Neuron (in vitro differentiated cells): ENCODE results near the gene IRF2.

Experiments used
- H2AFZ ChIP-seq: one replicate; pipeline ENCODE4 v1.6.1; 2013; ENCODE audit warnings: low read depth, mild to moderate bottlenecking, inconsistent platforms, low read length, moderate library complexity
- H3K27me3 ChIP-seq: one replicate; pipeline ENCODE4 v1.6.1; 2013; ENCODE audit warnings: low read length; ENCODE audit not compliant: insufficient read depth
- H3K36me3 ChIP-seq: one replicate; pipeline ENCODE4 v1.6.1; 2013; ENCODE audit warnings: low read length; ENCODE audit not compliant: insufficient read depth
- H3K4me1 ChIP-seq: one replicate; pipeline ENCODE4 v1.6.1; 2013; ENCODE audit warnings: low read length; ENCODE audit not compliant: insufficient read depth
- H3K4me3 ChIP-seq: 2 replicates; pipeline ENCODE4 v1.5.1; 2013; ENCODE audit warnings: mild to moderate bottlenecking, low read length, moderate library complexity
- H3K9me3 ChIP-seq: one replicate; pipeline ENCODE4 v1.6.1; 2013; ENCODE audit warnings: low read length

Gene IRF2

DNA sequence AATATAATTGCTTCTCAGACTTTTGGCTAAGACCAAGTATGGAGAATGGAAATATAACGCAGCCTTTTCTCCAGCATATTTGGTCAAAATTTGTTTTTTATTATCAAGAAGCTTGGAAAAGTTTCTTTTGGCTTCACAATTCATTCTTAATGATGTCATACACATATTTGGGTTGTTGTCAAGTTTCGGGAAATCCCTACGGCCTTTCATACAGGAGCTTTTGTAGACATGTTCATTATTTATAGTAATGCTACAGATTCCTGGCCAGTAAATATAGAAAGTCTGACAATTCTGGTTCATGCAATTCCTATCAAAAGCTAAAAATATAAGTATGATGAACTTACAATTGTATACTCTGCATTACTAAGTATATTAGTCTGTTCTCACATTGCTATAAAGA, 112.9 kb downstream of the IRF2 start:
- Histone ChIP-seq H3K36me3 (no peaks in the 10 kb centered on the region), H2AFZ (no peak overlapping the region), H3K27me3 (no peaks in the 10 kb centered on the region), H3K9me3 (no peaks in the 10 kb centered on the region), H3K4me3 (no peak overlapping the region), H3K4me1 (no peaks in the 10 kb centered on the region)

DNA sequence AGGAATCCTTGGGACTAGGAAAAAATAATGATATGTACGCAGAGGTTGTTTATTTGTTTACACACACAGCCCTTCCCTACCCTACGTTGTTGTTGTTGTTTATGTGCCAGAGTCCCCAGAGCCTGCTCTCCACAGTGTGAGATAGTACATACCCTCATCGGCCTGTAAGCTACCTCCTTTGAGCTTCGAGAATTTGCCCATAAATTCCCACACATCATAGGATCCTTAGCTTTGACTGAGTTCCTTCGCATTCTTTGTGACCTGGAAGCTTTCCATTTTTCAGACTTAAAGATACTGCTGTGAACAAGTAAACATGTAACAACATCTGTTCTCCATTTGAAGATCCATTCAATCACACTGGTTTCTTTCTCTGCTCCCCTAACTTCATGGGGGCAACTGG, 114.5 kb downstream of the IRF2 start:
- H3K36me3 ChIP-seq, result no peaks in the 10 kb centered on the region

DNA sequence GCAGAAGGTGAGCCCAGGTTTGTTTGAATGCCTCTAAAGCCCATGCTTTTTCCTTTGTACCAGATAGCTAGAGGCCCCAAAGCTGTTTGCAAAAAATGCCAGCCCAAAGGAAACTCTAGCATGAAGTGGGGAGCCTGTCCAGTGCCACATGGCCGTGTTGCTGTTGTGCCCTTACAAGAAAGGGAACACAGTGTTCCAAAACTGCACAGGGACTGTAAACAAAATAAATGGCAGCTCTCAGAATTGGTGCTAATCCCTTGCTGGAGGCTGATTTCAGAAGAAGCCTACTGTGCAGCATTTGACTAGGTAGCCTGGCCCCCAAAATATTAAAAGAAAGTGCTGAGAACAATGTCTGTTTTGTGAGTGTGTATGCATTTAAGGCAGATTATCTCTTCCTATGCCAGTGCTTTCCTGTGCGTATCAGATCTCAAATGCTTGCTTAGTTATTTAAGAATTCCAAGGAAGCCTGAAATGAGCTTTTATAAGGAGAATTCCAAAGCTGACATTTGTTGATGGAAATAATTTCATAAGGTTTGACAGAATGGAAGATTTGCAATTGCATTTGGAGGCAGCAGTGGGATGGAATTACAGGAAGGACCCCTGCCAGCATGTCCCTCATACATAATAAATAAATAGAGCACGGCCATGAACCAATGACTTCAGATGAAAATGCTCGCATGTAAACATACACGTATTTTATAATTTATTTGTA, 115.7 kb downstream of the IRF2 start:
- Histone ChIP-seq H3K27me3 (no peaks in the 10 kb centered on the region), H3K4me1 (no peaks in the 10 kb centered on the region), H2AFZ (no peak overlapping the region), H3K4me3 (no peak overlapping the region), H3K36me3 (no peaks in the 10 kb centered on the region), H3K9me3 (no peaks in the 10 kb centered on the region)

More for the DNA sequence above, 114.5 kb downstream of the IRF2 start:
- H3K27me3 ChIP-seq, result no peaks in the 10 kb centered on the region
- H3K4me3 ChIP-seq, result no peak overlapping the region
- no peak overlapping the region for H2AFZ ChIP-seq
- no peaks in the 10 kb centered on the region for H3K4me1 ChIP-seq
- no peaks in the 10 kb centered on the region for H3K9me3 ChIP-seq

DNA sequence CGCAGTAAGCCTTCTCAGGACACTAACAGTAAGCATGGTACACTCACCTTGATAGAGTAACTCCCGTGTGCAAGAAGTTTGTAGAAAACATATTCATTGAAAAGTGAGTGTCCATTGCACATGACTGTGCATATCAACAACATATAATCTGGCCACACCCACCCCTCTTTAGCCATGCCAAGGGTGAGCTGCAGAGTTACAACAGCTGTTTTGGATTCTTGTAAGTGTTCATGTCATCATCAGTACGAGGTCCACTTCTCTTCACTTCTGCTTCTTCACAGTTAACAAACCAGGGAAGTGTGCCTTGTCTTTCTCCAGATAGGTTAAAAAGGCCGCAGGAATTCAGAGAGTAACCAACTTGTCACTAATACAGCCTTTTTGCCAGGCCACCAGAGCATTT, 116.6 kb downstream of the IRF2 start:
- Histone ChIP-seq H3K36me3 (no peaks in the 10 kb centered on the region), H3K4me1 (no peaks in the 10 kb centered on the region), H2AFZ (no peak overlapping the region), H3K9me3 (no peaks in the 10 kb centered on the region), H3K4me3 (no peak overlapping the region), H3K27me3 (no peaks in the 10 kb centered on the region)

DNA sequence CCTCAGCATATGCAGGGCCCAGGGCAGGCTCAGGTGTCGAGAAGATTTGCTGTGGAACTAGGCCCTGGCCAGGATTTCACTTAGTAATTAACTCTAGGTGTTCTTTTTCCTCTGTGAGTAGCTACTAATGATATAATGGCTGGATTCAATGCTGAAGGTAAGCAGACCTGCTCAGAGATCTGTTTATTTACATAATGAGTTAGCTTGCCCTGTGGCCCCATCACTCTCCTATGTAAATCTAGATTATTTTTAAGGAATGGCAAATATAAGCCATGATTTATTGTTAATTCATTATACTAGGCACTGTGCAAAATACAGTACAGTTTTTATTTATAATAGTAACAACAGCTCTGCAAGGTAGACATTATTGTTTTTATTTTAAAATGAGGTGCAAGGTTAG, 117.2 kb downstream of the IRF2 start:
- H3K36me3 ChIP-seq, result no peaks in the 10 kb centered on the region
- H2AFZ ChIP-seq, result no peak overlapping the region
- H3K4me1 ChIP-seq, result no peaks in the 10 kb centered on the region
- H3K4me3 ChIP-seq, result no peak overlapping the region
- no peaks in the 10 kb centered on the region for H3K9me3 ChIP-seq
- H3K27me3 ChIP-seq, result no peaks in the 10 kb centered on the region

DNA sequence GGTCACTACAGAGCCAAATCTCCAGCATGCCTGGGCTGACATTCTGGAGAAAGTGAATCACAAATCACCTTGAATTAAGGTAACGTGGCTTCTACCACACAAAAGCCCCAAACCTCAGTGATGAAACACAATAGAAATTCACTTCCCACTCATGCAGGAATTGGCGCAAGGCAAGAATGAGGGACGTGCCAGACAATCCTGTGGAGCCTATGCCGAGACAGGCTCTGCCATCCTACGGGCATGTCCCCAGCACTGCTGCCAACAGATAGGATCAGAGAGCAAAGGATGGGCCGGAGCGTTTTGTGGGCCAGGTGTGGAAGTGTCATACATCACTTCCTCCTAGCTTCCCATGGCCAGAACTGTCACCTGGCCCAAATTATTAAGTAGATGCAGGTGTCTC, 118.0 kb downstream of the IRF2 start:
- Histone ChIP-seq H3K27me3 (no peaks in the 10 kb centered on the region), H3K4me1 (no peaks in the 10 kb centered on the region), H3K4me3 (no peak overlapping the region), H2AFZ (no peak overlapping the region), H3K9me3 (no peaks in the 10 kb centered on the region), H3K36me3 (no peaks in the 10 kb centered on the region)

DNA sequence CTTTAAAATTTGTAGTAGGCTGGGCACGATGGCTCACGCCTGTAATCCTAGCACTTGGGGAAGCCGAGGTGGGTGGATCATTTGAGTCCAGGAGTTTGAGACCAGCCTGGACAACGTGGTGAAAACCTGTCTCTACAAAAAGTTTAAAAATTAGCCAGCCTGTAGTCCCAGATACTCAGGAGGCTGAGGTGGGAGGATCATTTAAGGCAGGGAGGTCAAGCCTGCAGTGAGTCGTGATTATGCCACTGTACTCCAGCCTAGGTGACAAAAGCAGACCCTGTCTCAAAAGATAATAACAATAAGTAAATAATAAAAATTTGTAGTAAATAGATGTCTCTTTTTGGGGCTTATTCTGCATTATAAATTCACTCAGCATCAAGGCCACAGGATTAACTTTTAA, 118.5 kb downstream of the IRF2 start:
- Histone ChIP-seq H3K27me3 (no peaks in the 10 kb centered on the region), H3K4me1 (no peaks in the 10 kb centered on the region), H3K4me3 (no peak overlapping the region), H3K9me3 (no peaks in the 10 kb centered on the region), H3K36me3 (no peaks in the 10 kb centered on the region), H2AFZ (no peak overlapping the region)

DNA sequence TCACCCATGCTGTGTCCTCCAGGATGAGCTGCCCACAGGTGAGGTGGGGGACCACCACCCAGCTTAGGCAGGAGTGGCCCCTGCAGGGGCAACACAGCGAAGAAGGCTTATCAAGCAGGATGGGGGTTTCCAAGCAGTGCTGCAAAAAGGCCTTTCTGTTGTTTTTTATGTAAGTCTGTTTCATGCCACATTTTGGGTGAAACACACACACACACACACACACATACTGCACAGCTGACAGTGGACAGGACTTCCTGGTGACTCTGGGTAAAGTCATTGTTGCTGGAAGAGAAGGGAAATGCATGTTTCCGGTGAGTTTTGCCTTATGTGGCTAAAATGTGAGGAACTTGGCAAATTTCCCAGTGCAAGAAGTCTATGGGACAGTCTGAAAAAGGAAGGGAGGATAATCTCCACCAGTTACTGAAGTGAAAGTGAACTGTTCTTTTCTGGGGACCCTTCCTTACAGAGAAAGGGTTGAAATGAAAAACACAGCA, 119.2 kb downstream of the IRF2 start:
- Histone ChIP-seq H3K27me3 (no peaks in the 10 kb centered on the region), H3K4me3 (no peak overlapping the region), H3K4me1 (no peaks in the 10 kb centered on the region), H3K36me3 (no peaks in the 10 kb centered on the region), H2AFZ (no peak overlapping the region), H3K9me3 (no peaks in the 10 kb centered on the region)

DNA sequence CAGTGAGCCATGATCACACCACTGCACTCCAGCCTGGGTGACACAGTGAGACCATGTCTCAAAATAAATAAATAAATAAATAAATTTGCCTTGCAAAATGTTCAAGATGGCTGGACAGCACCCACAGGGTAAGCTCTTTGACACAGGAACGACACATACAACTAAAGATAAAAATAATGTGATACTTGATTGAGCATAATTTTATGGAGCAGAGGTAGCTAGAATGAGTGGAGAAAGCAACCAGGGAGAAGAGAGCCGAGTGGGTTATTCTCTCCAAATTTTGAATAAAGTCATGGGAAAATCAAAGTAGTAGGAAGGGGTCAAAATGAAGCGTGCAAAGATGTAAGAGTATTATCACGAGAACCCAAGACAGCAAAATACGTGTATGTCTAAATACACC, 121.5 kb downstream of the IRF2 start:
- Histone ChIP-seq H3K4me3 (no peak overlapping the region), H3K36me3 (no peaks in the 10 kb centered on the region), H3K4me1 (peaks cover 5% of the 10 kb centered on the region), H3K27me3 (no peaks in the 10 kb centered on the region), H3K9me3 (no peaks in the 10 kb centered on the region), H2AFZ (no peak overlapping the region)

DNA sequence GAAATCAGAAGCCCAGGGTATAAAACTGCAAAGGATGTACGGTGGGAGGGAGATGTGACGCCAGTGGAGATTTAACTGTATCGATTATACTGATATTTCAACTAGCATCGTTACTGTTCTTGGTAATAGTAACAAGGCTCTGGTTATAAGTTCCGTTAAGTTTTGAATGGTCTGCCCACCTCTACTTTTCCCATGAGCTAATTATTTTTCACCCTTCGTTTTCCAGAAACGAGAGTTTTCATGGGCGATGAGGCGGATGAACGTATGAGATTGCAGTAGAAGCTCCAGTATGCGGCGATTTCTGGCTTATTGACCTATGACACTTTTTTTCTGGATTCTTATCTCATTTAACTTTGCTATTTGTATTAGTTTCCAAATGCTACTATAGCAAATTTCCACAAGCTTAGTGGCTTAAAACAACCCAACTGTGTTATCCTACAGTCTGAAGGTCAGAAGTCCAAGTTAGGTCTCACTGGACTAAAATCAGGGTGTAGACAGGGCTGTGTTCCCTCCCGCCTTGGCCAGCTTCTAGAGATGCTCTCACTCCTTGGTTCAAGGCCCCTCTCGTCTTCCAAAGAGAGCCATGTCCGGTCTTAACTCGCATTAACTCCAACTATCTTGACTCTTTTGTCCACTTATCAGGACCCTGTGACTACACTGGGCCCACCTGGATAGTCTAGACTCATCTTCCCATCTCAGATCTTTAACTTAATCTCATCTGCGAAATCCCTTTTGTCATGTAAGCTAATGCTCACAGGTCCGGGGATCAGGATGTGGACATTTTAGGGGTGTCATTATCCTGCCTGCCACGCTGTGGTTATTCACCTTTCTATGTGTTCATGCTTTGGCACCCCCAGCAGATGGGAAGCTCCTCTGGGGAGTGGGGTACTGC, 122.5 kb downstream of the IRF2 start:
- H3K4me3 ChIP-seq, result no peak overlapping the region
- no peak overlapping the region for H2AFZ ChIP-seq

DNA sequence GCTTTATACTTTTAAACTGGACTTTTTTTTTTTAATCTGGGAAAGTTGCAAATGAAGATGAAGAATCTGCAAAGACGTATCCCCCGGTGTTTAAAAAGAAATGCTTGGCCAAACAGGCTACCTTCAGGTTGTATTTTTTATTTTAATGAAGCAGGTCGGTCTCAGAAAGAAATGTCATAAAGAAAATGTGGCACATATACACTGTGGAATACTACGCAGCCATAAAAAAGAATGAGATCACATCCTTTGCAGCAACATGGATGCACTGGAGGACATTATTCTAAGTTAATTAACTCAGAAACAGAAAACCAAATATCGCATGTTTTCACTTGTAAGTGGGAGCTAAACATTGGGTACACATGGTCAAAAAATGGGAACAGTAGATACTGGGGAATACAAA, 123.4 kb downstream of the IRF2 start:
- Histone ChIP-seq H3K4me1 (peaks cover 15% of the 10 kb centered on the region), H3K36me3 (no peaks in the 10 kb centered on the region), H3K9me3 (no peaks in the 10 kb centered on the region), H3K4me3 (no peak overlapping the region), H2AFZ (no peak overlapping the region), H3K27me3 (no peaks in the 10 kb centered on the region)

More for the DNA sequence above, 122.5 kb downstream of the IRF2 start:
- H3K27me3 ChIP-seq, result no peaks in the 10 kb centered on the region
- no peaks in the 10 kb centered on the region for H3K9me3 ChIP-seq
- H3K36me3 ChIP-seq, result no peaks in the 10 kb centered on the region
- peaks cover 14% of the 10 kb centered on the region for H3K4me1 ChIP-seq

DNA sequence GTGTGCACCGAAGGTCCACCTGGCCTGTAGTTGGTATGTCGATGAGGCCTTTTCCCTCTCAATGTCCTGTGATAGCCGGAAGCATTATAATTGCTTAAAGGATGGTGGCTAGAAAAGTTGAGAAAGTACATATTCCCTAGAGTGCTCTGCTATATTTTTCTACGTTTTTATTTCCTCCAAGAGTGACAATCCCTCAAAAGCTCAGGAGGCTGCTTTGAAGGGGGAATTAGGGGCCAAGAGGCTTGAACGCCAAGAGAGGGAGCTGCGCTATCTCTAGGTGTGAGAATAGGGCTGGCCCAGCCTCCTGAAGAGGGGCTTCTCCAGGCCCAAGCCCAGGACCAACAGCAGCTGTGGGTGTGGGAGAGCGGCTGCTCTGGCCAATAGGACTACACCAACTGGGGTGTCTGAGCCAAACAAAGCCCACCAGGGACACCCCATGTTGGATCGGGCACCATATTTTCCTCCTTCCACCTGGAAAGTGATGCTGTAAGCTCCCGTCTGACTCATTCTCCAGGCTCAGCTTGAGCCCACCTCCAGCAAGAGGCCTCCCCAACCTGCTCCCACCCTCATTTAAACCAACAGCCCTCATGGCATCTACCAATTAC, 124.0 kb downstream of the IRF2 start:
- Histone ChIP-seq H3K4me1 (peaks cover 15% of the 10 kb centered on the region), H3K27me3 (no peaks in the 10 kb centered on the region), H3K4me3 (no peak overlapping the region), H2AFZ (no peak overlapping the region), H3K9me3 (no peaks in the 10 kb centered on the region), H3K36me3 (no peaks in the 10 kb centered on the region)
